Measurements from ENCODE around the gene CMKLR1. TPM values are rescaled to one million over a fixed set of nuclear protein-coding genes. Genes with fewer than 3 reads are reported as not detected.

Gene CMKLR1
- total and polyA plus RNA-seq, 2 donors (not counting 1 experiment from before 2014, with no cell fraction given): 0.06 to 0.54 TPM

- no peaks in the 10 kb centered on the region for H3K4me1 ChIP-seq (ENCODE audit: control insufficient read depth in 2 of 2, insufficient read depth in 2 of 2, low read length in 2 of 2)
- H3K27me3 ChIP-seq (replicated peaks in 1 of 4; ENCODE audit: control extremely low read depth in 1 of 4, control insufficient read depth in 3 of 4, insufficient read depth in 4 of 4, low read length in 3 of 4): peaks cover 0 to 5% (median 0%) of the 10 kb centered on the region in 4 experiments
- H3K27ac ChIP-seq (ENCODE audit: low read length in 2 of 2): no peak overlapping the region
- Mint-ChIP-seq H3K4me1 (no peaks in the 10 kb centered on the region), H3K27ac (no peak overlapping the region), H3K4me3 (no peak overlapping the region), H3K27me3 (peaks cover 19% of the 10 kb centered on the region), H3K9me3 (ENCODE audit: insufficient read depth) (no peaks in the 10 kb centered on the region)
- H2AFZ ChIP-seq (ENCODE audit: insufficient read depth, low read depth, low read length, poor library complexity, severe bottlenecking): no peak overlapping the region
- 94% methylated on average over 4 of the region's 6 CpGs for WGBS (ENCODE audit: insufficient coverage)
- no peak for TF ChIP-seq EZH2 (IDR thresholded peaks at IDR 0.05; ENCODE audit: borderline replicate concordance, insufficient read depth, low read depth, low read length, poor library complexity, severe bottlenecking)
- no peak for TF ChIP-seq CTCF (IDR thresholded peaks at IDR 0.05)
- H3K9me3 ChIP-seq (ENCODE audit: control extremely low read depth in 1 of 3, control insufficient read depth in 2 of 3, insufficient read depth in 1 of 3, low read length in 2 of 3): peaks cover 0 to 9% (median 0%) of the 10 kb centered on the region in 3 donors
- no peak overlapping the region for H3K9ac ChIP-seq (ENCODE audit: low read length)
- ATAC-seq (ENCODE audit: low read depth): no peak
- H3K79me2 ChIP-seq (ENCODE audit: control insufficient read depth, insufficient read depth, low read length): no peaks in the 10 kb centered on the region
- no peaks in the 10 kb centered on the region for H4K20me1 ChIP-seq (ENCODE audit: control insufficient read depth, insufficient read depth, low read length, poor library complexity, severe bottlenecking)
- no peak overlapping the region for H3K4me3 ChIP-seq (ENCODE audit: control extremely low read depth in 1 of 5, extremely low read depth in 1 of 5, insufficient read depth in 1 of 5, low read depth in 2 of 5, low read length in 4 of 5)
- no peak for DNase-seq
- ChIA-PET POLR2A (no interaction called here), CTCF (no interaction called here)
- H3K36me3 ChIP-seq (replicated peaks in 1 of 2; ENCODE audit: control extremely low read depth in 1 of 2, control insufficient read depth in 1 of 2, extremely low read depth in 1 of 2, insufficient read depth in 2 of 2, low read length in 1 of 2): no peaks in the 10 kb centered on the region
- intact Hi-C loops (cut with micrococcal nuclease): no loop called here
- H3K4me2 ChIP-seq (replicated peaks; ENCODE audit: low read depth, low read length, poor library complexity, severe bottlenecking): no peak overlapping the region
Observed at GRCh38 chr12:108301346-108301745, 37.8 kb downstream of the CMKLR1 start.

- intact Hi-C loops (cut with micrococcal nuclease): no loop called here
- Mint-ChIP-seq H3K27me3 (peaks cover 27% of the 10 kb centered on the region), H3K4me3 (no peak overlapping the region)
Observed at GRCh38 chr12:108299980-108300696, 39.0 kb downstream of the CMKLR1 start.

More at GRCh38 chr12:108299980-108300696, 39.0 kb downstream of the CMKLR1 start:
- Histone ChIP-seq H3K9me3 (ENCODE audit: control extremely low read depth in 1 of 3, control insufficient read depth in 2 of 3, insufficient read depth in 1 of 3, low read length in 2 of 3) (peaks cover 0 to 9% (median 0%) of the 10 kb centered on the region in 3 donors), H4K20me1 (ENCODE audit: control insufficient read depth, insufficient read depth, low read length, poor library complexity, severe bottlenecking) (no peaks in the 10 kb centered on the region), H2AFZ (ENCODE audit: insufficient read depth, low read depth, low read length, poor library complexity, severe bottlenecking) (no peak overlapping the region), H3K4me3 (ENCODE audit: control extremely low read depth in 1 of 5, extremely low read depth in 1 of 5, insufficient read depth in 1 of 5, low read depth in 2 of 5, low read length in 4 of 5) (no peak overlapping the region), H3K9ac (ENCODE audit: low read length) (no peak overlapping the region), H3K27me3 (replicated peaks in 1 of 4; ENCODE audit: control extremely low read depth in 1 of 4, control insufficient read depth in 3 of 4, insufficient read depth in 4 of 4, low read length in 3 of 4) (no peaks in the 10 kb centered on the region), H3K36me3 (replicated peaks in 1 of 2; ENCODE audit: control extremely low read depth in 1 of 2, control insufficient read depth in 1 of 2, extremely low read depth in 1 of 2, insufficient read depth in 2 of 2, low read length in 1 of 2) (no peaks in the 10 kb centered on the region), H3K79me2 (ENCODE audit: control insufficient read depth, insufficient read depth, low read length) (no peaks in the 10 kb centered on the region), H3K27ac (ENCODE audit: low read length in 2 of 2) (no peak overlapping the region), H3K4me2 (replicated peaks; ENCODE audit: low read depth, low read length, poor library complexity, severe bottlenecking) (no peak overlapping the region), H3K4me1 (ENCODE audit: control insufficient read depth in 2 of 2, insufficient read depth in 2 of 2, low read length in 2 of 2) (no peaks in the 10 kb centered on the region)
- WGBS (ENCODE audit: insufficient coverage): 87% methylated on average over 5 of the region's 7 CpGs
- no peak for DNase-seq
- ChIA-PET CTCF (no interaction called here), POLR2A (interaction anchor here (0.6 kb wide), 1 partner anchor 630 kb away, joined by 4 read pairs; no protein-coding TSS in a partner anchor)
- TF ChIP-seq CTCF (IDR thresholded peaks at IDR 0.05): no peak
- TF ChIP-seq EZH2 (IDR thresholded peaks at IDR 0.05; ENCODE audit: borderline replicate concordance, insufficient read depth, low read depth, low read length, poor library complexity, severe bottlenecking): no peak
- no peak for ATAC-seq (ENCODE audit: low read depth)
- no peaks in the 10 kb centered on the region for H3K9me3 Mint-ChIP-seq (ENCODE audit: insufficient read depth)
- no peak overlapping the region for H3K27ac Mint-ChIP-seq
- no peaks in the 10 kb centered on the region for H3K4me1 Mint-ChIP-seq

All from B cell (primary cell).